DMS79 treated with DMSO at 0.1 percent for 48 hours (cell line): ENCODE data around the gene LRRC10.

Experiments
- DNase-seq: peaks from one replicate; lab custom pipeline; 2025; lab: John Stamatoyannopoulos, UW

Gene LRRC10

GRCh38 chr12:69610729-69611128, at the start of gene LRRC10:
LRRC10 (minus strand) TSS chr12:69610907; CDS start chr12:69610838, 69 bp downstream.
- DNase-seq = no peak

GRCh38 chr12:69660164-69660863, 49.6 kb upstream of the LRRC10 start:
- DNase-seq = no peak

- no peak for DNase-seq
Observed at GRCh38 chr12:69658203-69658602, 47.5 kb upstream of the LRRC10 start.

GRCh38 chr12:69657376-69658137, 46.9 kb upstream of the LRRC10 start:
- DNase-seq = no peak

GRCh38 chr12:69655616-69656340, 45.1 kb upstream of the LRRC10 start:
- DNase-seq = no peak

- DNase-seq = no peak
Observed at GRCh38 chr12:69653703-69654102, 43.0 kb upstream of the LRRC10 start.

GRCh38 chr12:69651922-69652321, 41.2 kb upstream of the LRRC10 start:
- no peak for DNase-seq

GRCh38 chr12:69649529-69649928, 38.8 kb upstream of the LRRC10 start:
- no peak for DNase-seq

- no peak for DNase-seq
Observed at GRCh38 chr12:69648476-69648875, 37.8 kb upstream of the LRRC10 start.

GRCh38 chr12:69647178-69647577, 36.5 kb upstream of the LRRC10 start:
- DNase-seq = no peak

GRCh38 chr12:69645031-69645430, 34.3 kb upstream of the LRRC10 start:
- DNase-seq = no peak

- DNase-seq = no peak
Observed at GRCh38 chr12:69644511-69644910, 33.8 kb upstream of the LRRC10 start.

- no peak for DNase-seq
Observed at GRCh38 chr12:69642531-69642930, 31.8 kb upstream of the LRRC10 start.

- DNase-seq = no peak
Observed at GRCh38 chr12:69641546-69641945, 30.8 kb upstream of the LRRC10 start.

- DNase-seq = no peak
Observed at GRCh38 chr12:69639400-69640016, 28.8 kb upstream of the LRRC10 start.

- no peak for DNase-seq
Observed at GRCh38 chr12:69633061-69633460, 22.4 kb upstream of the LRRC10 start.

- no peak for DNase-seq
Observed at GRCh38 chr12:69630191-69630590, 19.5 kb upstream of the LRRC10 start.

- DNase-seq = no peak
Observed at GRCh38 chr12:69627501-69627900, 16.8 kb upstream of the LRRC10 start.

GRCh38 chr12:69623970-69624369, 13.3 kb upstream of the LRRC10 start:
- no peak for DNase-seq

GRCh38 chr12:69621551-69621950, 10.8 kb upstream of the LRRC10 start:
- no peak for DNase-seq

- DNase-seq = no peak
Observed at GRCh38 chr12:69620921-69621320, 10.2 kb upstream of the LRRC10 start.

GRCh38 chr12:69620077-69620476, 9.4 kb upstream of the LRRC10 start:
- no peak for DNase-seq
